Stimulated activated CD8-positive, alpha-beta memory T cell treated with anti-CD3 and anti-CD28 coated beads, Interleukin-15, amount 100 ng/mL, for 24 hours (primary cell): ENCODE results near the gene AAGAB.
"Not testable (repeated sequence)": the region's sequence is repeated elsewhere in the genome, so short reads cannot be mapped to it uniquely, and the experiment has no call there.

ENCODE experiments used
- DNase-seq: peaks from one replicate; pipeline ENCODE4 v3.0.0-alpha.2; 2020; ENCODE audit warnings: low read depth

AAGAB gene

GRCh38 chr15:67253549-67254237 lies 768 bp downstream of the AAGAB start:
- DNase-seq = no peak

GRCh38 chr15:67253101-67253500 lies 1.4 kb downstream of the AAGAB start:
- no peak for DNase-seq

- DNase-seq = no peak
Measured at GRCh38 chr15:67251318-67251717, 3.1 kb downstream of the AAGAB start.

- no peak for DNase-seq
Measured at GRCh38 chr15:67249830-67250229, 4.6 kb downstream of the AAGAB start.

GRCh38 chr15:67248011-67248505 lies 6.4 kb downstream of the AAGAB start:
- no peak for DNase-seq

- not testable (repeated sequence) for DNase-seq
Measured at GRCh38 chr15:67246606-67247005, 7.9 kb downstream of the AAGAB start.

- DNase-seq = no peak
Measured at GRCh38 chr15:67244971-67245478, 9.4 kb downstream of the AAGAB start.

- no peak for DNase-seq
Measured at GRCh38 chr15:67242708-67243111, 11.8 kb downstream of the AAGAB start.

GRCh38 chr15:67241132-67241855 lies 13.2 kb downstream of the AAGAB start:
- DNase-seq = no peak

- no peak for DNase-seq
Measured at GRCh38 chr15:67240235-67241131, 14.0 kb downstream of the AAGAB start.

GRCh38 chr15:67232591-67232990 lies 21.9 kb downstream of the AAGAB start:
- DNase-seq = no peak

- no peak for DNase-seq
Measured at GRCh38 chr15:67230504-67230903, 24.0 kb downstream of the AAGAB start.

- no peak for DNase-seq
Measured at GRCh38 chr15:67228286-67228685, 26.2 kb downstream of the AAGAB start.

GRCh38 chr15:67227846-67228245 lies 26.6 kb downstream of the AAGAB start:
- DNase-seq = no peak

- DNase-seq = no peak
Measured at GRCh38 chr15:67227431-67227830, 27.0 kb downstream of the AAGAB start.

- no peak for DNase-seq
Measured at GRCh38 chr15:67225336-67225735, 29.1 kb downstream of the AAGAB start.

GRCh38 chr15:67224889-67225288 lies 29.6 kb downstream of the AAGAB start:
- DNase-seq = no peak

GRCh38 chr15:67219288-67219687 lies 35.2 kb downstream of the AAGAB start:
- no peak for DNase-seq

- no peak for DNase-seq
Measured at GRCh38 chr15:67218428-67218827, 36.0 kb downstream of the AAGAB start.

- DNase-seq = no peak
Measured at GRCh38 chr15:67216859-67217258, 37.6 kb downstream of the AAGAB start.

- no peak for DNase-seq
Measured at GRCh38 chr15:67215102-67215501, 39.4 kb downstream of the AAGAB start.

- no peak for DNase-seq
Measured at GRCh38 chr15:67212684-67213367, 41.6 kb downstream of the AAGAB start.
